Measurements from ENCODE around the gene GALNS. TPM values are rescaled to one million over a fixed set of nuclear protein-coding genes. Genes with fewer than 3 reads are reported as not detected.

Gene GALNS
- total and polyA plus RNA-seq, 2 of the 13 experiments (the other 11 are each of a cell fraction or from before 2014, with no cell fraction given): 9.2 to 9.8 TPM

DNA sequence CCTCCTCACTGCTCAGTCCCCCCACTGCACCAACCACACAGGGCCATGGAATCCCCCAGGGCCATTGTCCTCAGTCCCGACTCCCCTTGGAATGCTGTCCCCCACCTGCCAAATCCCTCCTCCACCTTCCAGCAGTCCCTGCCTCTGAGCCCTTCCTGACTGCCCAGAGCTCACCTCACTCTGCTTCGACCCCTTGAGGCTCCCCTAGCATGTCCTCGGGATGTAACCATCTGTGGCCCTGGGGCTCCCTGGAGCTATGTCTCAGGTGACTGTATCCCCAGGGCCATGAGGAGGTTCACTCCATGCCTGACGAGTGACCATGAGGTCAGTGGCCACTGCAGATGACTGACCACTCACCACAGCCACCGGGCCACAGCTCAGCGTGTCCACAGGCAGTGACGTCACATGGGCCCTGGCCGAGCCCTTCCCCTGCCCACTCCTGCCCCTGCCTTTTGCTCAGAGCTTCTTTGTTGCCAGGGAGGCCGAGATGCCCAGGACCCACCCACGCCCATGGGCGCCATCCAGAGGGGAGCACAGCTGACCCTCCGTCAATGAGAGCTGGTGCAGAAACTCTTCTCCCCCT is 64.0 kb downstream of the GALNS start (continued):
- no peak for TF ChIP-seq SOX5 (CRISPR knock-in tag; IDR thresholded peaks at IDR 0.05; ENCODE audit: borderline replicate concordance)
- TF ChIP-seq, protein P1, sequence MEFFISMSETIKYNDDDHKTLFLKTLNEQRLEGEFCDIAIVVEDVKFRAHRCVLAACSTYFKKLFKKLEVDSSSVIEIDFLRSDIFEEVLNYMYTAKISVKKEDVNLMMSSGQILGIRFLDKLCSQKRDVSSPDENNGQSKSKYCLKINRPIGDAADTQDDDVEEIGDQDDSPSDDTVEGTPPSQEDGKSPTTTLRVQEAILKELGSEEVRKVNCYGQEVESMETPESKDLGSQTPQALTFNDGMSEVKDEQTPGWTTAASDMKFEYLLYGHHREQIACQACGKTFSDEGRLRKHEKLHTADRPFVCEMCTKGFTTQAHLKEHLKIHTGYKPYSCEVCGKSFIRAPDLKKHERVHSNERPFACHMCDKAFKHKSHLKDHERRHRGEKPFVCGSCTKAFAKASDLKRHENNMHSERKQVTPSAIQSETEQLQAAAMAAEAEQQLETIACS (CRISPR knock-in tag; IDR thresholded peaks at IDR 0.05): no peak
- no peak for TF ChIP-seq ZNF282 (IDR thresholded peaks at IDR 0.05; ENCODE audit: partially characterized antibody)
- 0 out of 2 replicates have a peak, but pooled peaks have one; percentile 18 for TF ChIP-seq HIVEP1 (CRISPR knock-in tag; IDR thresholded peaks at IDR 0.05)
- no peak for TF ChIP-seq SNRNP70 (IDR thresholded peaks at IDR 0.05; ENCODE audit: low read depth, low read length)
- no peak for TF ChIP-seq HHEX (CRISPR knock-in tag; IDR thresholded peaks at IDR 0.05)
- no peak for TF ChIP-seq KAT2B (IDR thresholded peaks at IDR 0.05; ENCODE audit: borderline replicate concordance, low read depth, low read length)
- TF ChIP-seq IRF2 (CRISPR knock-in tag; IDR thresholded peaks at IDR 0.05): no peak
- TF ChIP-seq TSC22D2 (CRISPR knock-in tag; IDR thresholded peaks at IDR 0.05; ENCODE audit: borderline replicate concordance): 0 out of 2 replicates have a peak, but pooled peaks have one; percentile 19
- TF ChIP-seq ATF7-NPFF (CRISPR knock-in tag; IDR thresholded peaks at IDR 0.05; ENCODE audit: low read depth): no peak; the same call in 1 of the 2 replicates
- TF ChIP-seq, protein P2, sequence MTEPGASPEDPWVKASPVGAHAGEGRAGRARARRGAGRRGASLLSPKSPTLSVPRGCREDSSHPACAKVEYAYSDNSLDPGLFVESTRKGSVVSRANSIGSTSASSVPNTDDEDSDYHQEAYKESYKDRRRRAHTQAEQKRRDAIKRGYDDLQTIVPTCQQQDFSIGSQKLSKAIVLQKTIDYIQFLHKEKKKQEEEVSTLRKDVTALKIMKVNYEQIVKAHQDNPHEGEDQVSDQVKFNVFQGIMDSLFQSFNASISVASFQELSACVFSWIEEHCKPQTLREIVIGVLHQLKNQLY (CRISPR knock-in tag; IDR thresholded peaks at IDR 0.05): no peak
- TF ChIP-seq ZFP36L1 (CRISPR knock-in tag; IDR thresholded peaks at IDR 0.05): no peak
- TF ChIP-seq, protein P3, sequence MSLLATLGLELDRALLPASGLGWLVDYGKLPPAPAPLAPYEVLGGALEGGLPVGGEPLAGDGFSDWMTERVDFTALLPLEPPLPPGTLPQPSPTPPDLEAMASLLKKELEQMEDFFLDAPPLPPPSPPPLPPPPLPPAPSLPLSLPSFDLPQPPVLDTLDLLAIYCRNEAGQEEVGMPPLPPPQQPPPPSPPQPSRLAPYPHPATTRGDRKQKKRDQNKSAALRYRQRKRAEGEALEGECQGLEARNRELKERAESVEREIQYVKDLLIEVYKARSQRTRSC (CRISPR knock-in tag; IDR thresholded peaks at IDR 0.05; ENCODE audit: low read depth): no peak
- 0 out of 2 replicates have a peak, but pooled peaks have one; percentile 48 for TF ChIP-seq ZNF713 (CRISPR knock-in tag; IDR thresholded peaks at IDR 0.05)
- TF ChIP-seq PCBP1 (IDR thresholded peaks at IDR 0.05; ENCODE audit: borderline replicate concordance, low read depth, low read length): peak; percentile 45; the same call in 1 of the 2 replicates
- TF ChIP-seq, protein P4, sequence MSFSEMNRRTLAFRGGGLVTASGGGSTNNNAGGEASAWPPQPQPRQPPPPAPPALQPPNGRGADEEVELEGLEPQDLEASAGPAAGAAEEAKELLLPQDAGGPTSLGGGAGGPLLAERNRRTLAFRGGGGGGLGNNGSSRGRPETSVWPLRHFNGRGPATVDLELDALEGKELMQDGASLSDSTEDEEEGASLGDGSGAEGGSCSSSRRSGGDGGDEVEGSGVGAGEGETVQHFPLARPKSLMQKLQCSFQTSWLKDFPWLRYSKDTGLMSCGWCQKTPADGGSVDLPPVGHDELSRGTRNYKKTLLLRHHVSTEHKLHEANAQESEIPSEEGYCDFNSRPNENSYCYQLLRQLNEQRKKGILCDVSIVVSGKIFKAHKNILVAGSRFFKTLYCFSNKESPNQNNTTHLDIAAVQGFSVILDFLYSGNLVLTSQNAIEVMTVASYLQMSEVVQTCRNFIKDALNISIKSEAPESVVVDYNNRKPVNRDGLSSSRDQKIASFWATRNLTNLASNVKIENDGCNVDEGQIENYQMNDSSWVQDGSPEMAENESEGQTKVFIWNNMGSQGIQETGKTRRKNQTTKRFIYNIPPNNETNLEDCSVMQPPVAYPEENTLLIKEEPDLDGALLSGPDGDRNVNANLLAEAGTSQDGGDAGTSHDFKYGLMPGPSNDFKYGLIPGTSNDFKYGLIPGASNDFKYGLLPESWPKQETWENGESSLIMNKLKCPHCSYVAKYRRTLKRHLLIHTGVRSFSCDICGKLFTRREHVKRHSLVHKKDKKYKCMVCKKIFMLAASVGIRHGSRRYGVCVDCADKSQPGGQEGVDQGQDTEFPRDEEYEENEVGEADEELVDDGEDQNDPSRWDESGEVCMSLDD (CRISPR knock-in tag; IDR thresholded peaks at IDR 0.05; ENCODE audit: borderline replicate concordance): no peak
- TF ChIP-seq ZNF441 (CRISPR knock-in tag; IDR thresholded peaks at IDR 0.05; ENCODE audit: borderline replicate concordance): peak; percentile 22; the same call in 1 of the 2 replicates
- TF ChIP-seq, protein P5, sequence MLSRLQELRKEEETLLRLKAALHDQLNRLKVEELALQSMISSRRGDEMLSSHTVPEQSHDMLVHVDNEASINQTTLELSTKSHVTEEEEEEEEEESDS (CRISPR knock-in tag; IDR thresholded peaks at IDR 0.05; ENCODE audit: borderline replicate concordance): no peak
- no peak for TF ChIP-seq NFIC (IDR thresholded peaks at IDR 0.05; ENCODE audit: low read length)
- TF ChIP-seq ZNF33B (CRISPR knock-in tag; IDR thresholded peaks at IDR 0.05): no peak
- TF ChIP-seq SMAD9 (CRISPR knock-in tag; IDR thresholded peaks at IDR 0.05): no peak
- no peak for TF ChIP-seq KLF12 (CRISPR knock-in tag; IDR thresholded peaks at IDR 0.05; ENCODE audit: borderline replicate concordance)
- TF ChIP-seq ZNF558 (CRISPR knock-in tag; IDR thresholded peaks at IDR 0.05; ENCODE audit: borderline replicate concordance): no peak
- TF ChIP-seq ZSCAN22 (CRISPR knock-in tag; IDR thresholded peaks at IDR 0.05): no peak
- TF ChIP-seq ZSCAN20 (CRISPR knock-in tag; IDR thresholded peaks at IDR 0.05; ENCODE audit: borderline replicate concordance): no peak
- TF ChIP-seq CAMTA2 (CRISPR knock-in tag; IDR thresholded peaks at IDR 0.05; ENCODE audit: borderline replicate concordance): peak; percentile 62; the same call in 1 of the 2 replicates
- TF ChIP-seq ZNF44 (CRISPR knock-in tag; IDR thresholded peaks at IDR 0.05): 0 out of 2 replicates have a peak, but pooled peaks have one; percentile 2
